GM23338 (cell line): Measurements from ENCODE around the gene GALNT7. TPM values are rescaled to one million over a fixed set of nuclear protein-coding genes. Genes with fewer than 3 reads are reported as not detected.

Experiments
- ATAC-seq: fragments of 200-7000 bp; cut with Tn5 transposase; 3 replicates; pipeline ENCODE4 v1.9.1; 2020
- DNase-seq: peaks from one replicate; pipeline ENCODE4 v3.0.0-alpha.2; 2015; ENCODE audit warnings: low spot score
- H2AFZ ChIP-seq: fragments of 200-600 bp; sonication (generic); 2 replicates; pipeline ENCODE4 v1.8.0; 2016; ENCODE audit warnings: antibody characterized with exemption, mild to moderate bottlenecking, moderate library complexity
- H3F3A ChIP-seq: fragments of 200-600 bp; sonication (generic); replicated peaks from 2 replicates; pipeline ENCODE4 v1.8.0; 2017; ENCODE audit warnings: antibody characterized with exemption, mixed run types, low read depth
- H3K27ac ChIP-seq: fragments of 200-600 bp; sonication (generic); 2 replicates; pipeline ENCODE4 v1.6.1; 2016; ENCODE audit warnings: low read depth
- H3K27me3 ChIP-seq: fragments of 200-600 bp; sonication (generic); 2 replicates; pipeline ENCODE4 v1.8.0; 2016; ENCODE audit warnings: mild to moderate bottlenecking, mixed run types, moderate library complexity; ENCODE audit not compliant: insufficient read depth
- H3K36me3 ChIP-seq: fragments of 200-600 bp; sonication (generic); 2 replicates; pipeline ENCODE4 v1.8.0; 2016; ENCODE audit warnings: mild to moderate bottlenecking; ENCODE audit not compliant: insufficient read depth
- H3K4me1 ChIP-seq: fragments of 200-600 bp; sonication (generic); 2 replicates; pipeline ENCODE4 v1.8.0; 2016; ENCODE audit warnings: mild to moderate bottlenecking, moderate library complexity; ENCODE audit not compliant: insufficient read depth
- H3K4me2 ChIP-seq: fragments of 200-600 bp; sonication (generic); 2 replicates; pipeline ENCODE4 v1.7.1; 2017; ENCODE audit warnings: mixed run types
- H3K4me3 ChIP-seq: fragments of 200-600 bp; sonication (generic); 2 replicates; pipeline ENCODE4 v1.6.1; 2016; ENCODE audit warnings: mixed run types
- H3K79me2 ChIP-seq: fragments of 200-600 bp; sonication (generic); replicated peaks from 2 replicates; pipeline ENCODE4 v1.8.0; 2017; ENCODE audit warnings: mild to moderate bottlenecking; ENCODE audit not compliant: insufficient read depth
- H3K9me2 ChIP-seq: fragments of 200-600 bp; sonication (generic); 2 replicates; pipeline ENCODE4 v1.8.0; 2017; ENCODE audit not compliant: insufficient read depth
- H4K20me1 ChIP-seq: fragments of 200-600 bp; sonication (generic); replicated peaks from 2 replicates; pipeline ENCODE4 v1.8.0; 2017; ENCODE audit warnings: mild to moderate bottlenecking; ENCODE audit not compliant: insufficient read depth
- H3K27ac Mint-ChIP-seq: 2 replicates; pipeline ENCODE4 v1.8.0; 2020; ENCODE audit warnings: inconsistent platforms, mild to moderate bottlenecking, moderate library complexity, mixed read lengths
- H3K27me3 Mint-ChIP-seq: 3 replicates; pipeline ENCODE4 v1.8.0; 2022; ENCODE audit warnings: low read depth, mild to moderate bottlenecking, moderate library complexity, mixed read lengths, inconsistent platforms; ENCODE audit not compliant: insufficient read depth, poor library complexity
- H3K36me3 Mint-ChIP-seq: 3 replicates; pipeline ENCODE4 v1.8.0; 2021; ENCODE audit warnings: low read depth, mild to moderate bottlenecking, inconsistent platforms, moderate library complexity, mixed read lengths
- H3K4me1 Mint-ChIP-seq: 3 replicates; pipeline ENCODE4 v1.8.0; 2020; ENCODE audit warnings: mild to moderate bottlenecking, inconsistent platforms, mixed read lengths
- H3K4me3 Mint-ChIP-seq: 3 replicates; pipeline ENCODE4 v1.8.0; 2021; ENCODE audit warnings: moderate library complexity, mild to moderate bottlenecking, inconsistent platforms, mixed read lengths
- H3K9me3 Mint-ChIP-seq: 3 replicates; pipeline ENCODE4 v1.8.0; 2020; ENCODE audit warnings: moderate library complexity, mild to moderate bottlenecking, inconsistent platforms, mixed read lengths
- CREB1 ChIP-seq: fragments of 250-450 bp; sonication (Bioruptor Pico); IDR thresholded peaks from 2 replicates; pipeline ENCODE4 v1.5.0; 2020; ENCODE audit warnings: low read depth, mild to moderate bottlenecking, moderate library complexity
- CTCF ChIP-seq, 2 experiments: fragments of 200-600 bp in 1 of 2; sonication (generic) in 1 of 2; conservative IDR thresholded peaks; 2 replicates each; pipeline versions ENCODE4 v1.5.1 to v1.6.1; 2016 to 2017; ENCODE audit warnings: antibody characterized with exemption in 2 of 2, low read depth in 2 of 2, mild to moderate bottlenecking in 2 of 2, moderate library complexity in 1 of 2
- ETS1 ChIP-seq: IDR thresholded peaks from 2 replicates; pipeline ENCODE4 v1.6.1; 2016; ENCODE audit warnings: antibody characterized with exemption
- EZH2 ChIP-seq: fragments of 200-600 bp; sonication (generic); IDR thresholded peaks from one replicate; pipeline ENCODE4 v1.8.0; 2017; ENCODE audit warnings: antibody characterized with exemption, mild to moderate bottlenecking, low read depth; ENCODE audit not compliant: unreplicated experiment
- EZH2phosphoT487 ChIP-seq: fragments of 200-600 bp; sonication (generic); IDR thresholded peaks from one replicate; pipeline ENCODE4 v1.8.1; 2018; ENCODE audit warnings: antibody characterized with exemption; ENCODE audit not compliant: unreplicated experiment
- JUNB ChIP-seq: IDR thresholded peaks from one replicate; pipeline ENCODE4 v1.6.1; 2016; ENCODE audit warnings: antibody characterized with exemption; ENCODE audit not compliant: unreplicated experiment
- NANOG ChIP-seq: IDR thresholded peaks from 2 replicates; pipeline ENCODE4 v1.6.1; 2016; ENCODE audit warnings: antibody characterized with exemption, borderline replicate concordance
- POLR2AphosphoS5 ChIP-seq: IDR thresholded peaks from 2 replicates; pipeline ENCODE4 v1.6.1; 2016; ENCODE audit warnings: antibody characterized with exemption, low read depth
- REST ChIP-seq: IDR thresholded peaks from one replicate; pipeline ENCODE4 v1.6.1; 2018; ENCODE audit warnings: antibody characterized with exemption; ENCODE audit not compliant: unreplicated experiment
- STAT1 ChIP-seq: IDR thresholded peaks from one replicate; pipeline ENCODE4 v1.6.1; 2016; ENCODE audit warnings: antibody characterized with exemption; ENCODE audit not compliant: unreplicated experiment
- ZNF114 ChIP-seq: fragments of 250-450 bp; sonication (Bioruptor Pico); IDR thresholded peaks from 2 replicates; pipeline ENCODE4 v1.5.0; 2020; ENCODE audit warnings: mild to moderate bottlenecking, moderate library complexity
- ZNF331 ChIP-seq: fragments of 250-450 bp; sonication (Bioruptor Pico); IDR thresholded peaks from 2 replicates; pipeline ENCODE4 v1.5.0; 2020; ENCODE audit warnings: low read depth, mild to moderate bottlenecking, moderate library complexity
- ZNF462 ChIP-seq: fragments of 250-450 bp; sonication (Bioruptor Pico); IDR thresholded peaks from 2 replicates; pipeline ENCODE4 v1.5.0; 2020; ENCODE audit warnings: mild to moderate bottlenecking, moderate library complexity
- polyA plus RNA-seq: library from polyadenylated mRNA; unstranded; fragments of >200 nt; fragmentation: Nextera tagmentation; extraction: Ambion mirVana; gene quantifications from 2 replicates; pipeline ENCODE4 v1.2.1, GENCODE V29; 2016
- total RNA-seq: library from RNA; depleted of rRNA; stranded (reverse); fragments of >200 nt; shearing (Covaris generic); gene quantifications from 2 replicates; pipeline ENCODE4 v1.2.3, GENCODE V29; 2014

Gene GALNT7
- total and polyA plus RNA-seq, 2 experiments from 2014 or later, result 31.8 to 72.2 TPM

GRCh38 chr4:173166491-173166890 lies 2.1 kb upstream of the GALNT7 start:
- H3F3A ChIP-seq, result peaks cover 10% of the 10 kb centered on the region
- H3K4me3 ChIP-seq, result no peak overlapping the region
- ATAC-seq (no peak), DNase-seq (no peak)
- peaks cover 17% of the 10 kb centered on the region for H3K4me1 ChIP-seq
- Mint-ChIP-seq H3K27ac (no peak overlapping the region), H3K4me3 (0 out of 3 replicates have a peak overlapping the region, but pooled peaks have one; percentile 34), H3K27me3 (peaks cover 7% of the 10 kb centered on the region), H3K4me1 (peaks cover 26% of the 10 kb centered on the region), H3K36me3 (peaks cover 36% of the 10 kb centered on the region), H3K9me3 (0 out of 3 replicates have a peak, but pooled peaks cover 3% of the 10 kb centered on the region)
- peaks cover 30% of the 10 kb centered on the region for H3K79me2 ChIP-seq
- H4K20me1 ChIP-seq, result 0 out of 2 replicates have a peak, but pooled peaks cover 8% of the 10 kb centered on the region
- H3K36me3 ChIP-seq, result no peaks in the 10 kb centered on the region
- no peak overlapping the region for H3K27ac ChIP-seq
- H3K9me2 ChIP-seq, result no peaks in the 10 kb centered on the region
- 0 out of 2 replicates have a peak overlapping the region, but pooled peaks have one; percentile 36 for H3K4me2 ChIP-seq
- H2AFZ ChIP-seq, result no peak overlapping the region
- TF ChIP-seq ZNF114 (CRISPR knock-in tag) (no peak), EZH2phosphoT487 (no peak), NANOG (no peak), EZH2 (no peak), CREB1 (CRISPR knock-in tag) (no peak), REST (no peak), ETS1 (no peak), CTCF (conservative IDR thresholded peaks at IDR 0.05; ENCODE audit: low read depth in 2 of 2) (no peak), JUNB (no peak), ZNF331 (no peak), ZNF462 (no peak), STAT1 (no peak), POLR2AphosphoS5 (no peak)
- no peaks in the 10 kb centered on the region for H3K27me3 ChIP-seq
